PC-3 (cell line): Measurements from ENCODE around the gene SAMD5.

Experiments used
- CTCF ChIP-seq: fragments of 300-600 bp; sonication (generic); conservative IDR thresholded peaks from 2 replicates; pipeline ENCODE4 v1.5.1; 2017; ENCODE audit warnings: antibody characterized with exemption, low read depth, mild to moderate bottlenecking, low read length
- EZH2phosphoT487 ChIP-seq: fragments of 300-600 bp; sonication (generic); IDR thresholded peaks from 2 replicates; pipeline ENCODE4 v1.6.1; 2018; ENCODE audit warnings: mild to moderate bottlenecking, antibody characterized with exemption, low read length, borderline replicate concordance

GRCh38 chr6:147563472-147563871 lies 55.0 kb downstream of the SAMD5 start:
- TF ChIP-seq CTCF: no peak
- TF ChIP-seq EZH2phosphoT487: no peak
